Left kidney (tissue), 2 donors: Measurements from ENCODE around the gene PLA2G2F. TPM values are rescaled to one million over a fixed set of nuclear protein-coding genes. Genes with fewer than 3 reads are reported as not detected.
"Not testable (repeated sequence)": the region's sequence is repeated elsewhere in the genome, so short reads cannot be mapped to it uniquely, and the experiment has no call there.

Experiments used
- DNase-seq: peaks from one replicate; pipeline ENCODE4 v3.0.0-alpha.2; 2013
- polyA plus RNA-seq: library from polyadenylated mRNA; unstranded; fragments of 120-200 nt; gene quantifications from one replicate; pipeline ENCODE4 v1.2.1, GENCODE V29; 2013; ENCODE audit not compliant: insufficient read length

Gene PLA2G2F
- polyA plus RNA-seq, 1 donor, result 0.37 TPM

GRCh38 chr1:20112279-20113000, 26.7 kb upstream of the PLA2G2F start:
- DNase-seq, result no peak

- DNase-seq, result no peak
Measured at GRCh38 chr1:20114021-20114648, 25.0 kb upstream of the PLA2G2F start.

- DNase-seq, result no peak
Measured at GRCh38 chr1:20115479-20115878, 23.6 kb upstream of the PLA2G2F start.

- no peak for DNase-seq
Measured at GRCh38 chr1:20115916-20116315, 23.2 kb upstream of the PLA2G2F start.

GRCh38 chr1:20117236-20117635, 21.9 kb upstream of the PLA2G2F start:
- DNase-seq, result no peak

- no peak for DNase-seq
Measured at GRCh38 chr1:20119347-20119746, 19.8 kb upstream of the PLA2G2F start, which contains the start of gene PLA2G2D. Gene PLA2G2D, minus strand, starts transcription at chr1:20119536. Its CDS starts 38 bp downstream, at chr1:20119498.

- DNase-seq, result no peak
Measured at GRCh38 chr1:20120796-20121195, 18.3 kb upstream of the PLA2G2F start.

GRCh38 chr1:20123722-20124455, 15.2 kb upstream of the PLA2G2F start:
- no peak for DNase-seq

- DNase-seq, result no peak
Measured at GRCh38 chr1:20124456-20125057, 14.6 kb upstream of the PLA2G2F start.

GRCh38 chr1:20125100-20125499, 14.0 kb upstream of the PLA2G2F start:
- DNase-seq, result no peak

GRCh38 chr1:20126041-20126805, 12.9 kb upstream of the PLA2G2F start:
- DNase-seq, result no peak

- no peak for DNase-seq
Measured at GRCh38 chr1:20126806-20127440, 12.2 kb upstream of the PLA2G2F start.

GRCh38 chr1:20130518-20130917, 8.6 kb upstream of the PLA2G2F start:
- not testable (repeated sequence) for DNase-seq

- no peak for DNase-seq
Measured at GRCh38 chr1:20134995-20135394, 4.1 kb upstream of the PLA2G2F start.

- DNase-seq, result no peak
Measured at GRCh38 chr1:20136249-20136648, 2.9 kb upstream of the PLA2G2F start.

GRCh38 chr1:20137055-20137454, 2.1 kb upstream of the PLA2G2F start:
- no peak for DNase-seq

- no peak for DNase-seq
Measured at GRCh38 chr1:20137604-20138003, 1.5 kb upstream of the PLA2G2F start.

GRCh38 chr1:20138346-20138745, 777 bp upstream of the PLA2G2F start:
- DNase-seq, result no peak

GRCh38 chr1:20139776-20140612, 871 bp downstream of the PLA2G2F start:
- no peak for DNase-seq

- DNase-seq, result no peak
Measured at GRCh38 chr1:20141001-20141400, 1.9 kb downstream of the PLA2G2F start.
